22Rv1 (cell line): ENCODE results near the gene GALM.
"Not testable (repeated sequence)": the region's sequence is repeated elsewhere in the genome, so short reads cannot be mapped to it uniquely, and the experiment has no call there.

Source experiments
- H3K27ac ChIP-seq: fragments of 450-650 bp; 2 replicates; pipeline ENCODE4 v1.5.1; 2017
- CTCF ChIP-seq: fragments of 450-650 bp; IDR thresholded peaks from 2 replicates; pipeline ENCODE4 v1.5.1; 2017; ENCODE audit warnings: mild to moderate bottlenecking
- ZFX ChIP-seq: fragments of 450-650 bp; IDR thresholded peaks from 2 replicates; pipeline ENCODE4 v1.6.1; 2017; ENCODE audit warnings: antibody characterized with exemption, borderline replicate concordance

Gene GALM

GRCh38 chr2:38750891-38751595, 85.1 kb downstream of the GALM start, which contains the start of gene SRSF7:
TSS of gene SRSF7 (minus strand) at chr2:38751361. CDS start at chr2:38751256, 105 bp downstream.
- no peak for TF ChIP-seq CTCF
- H3K27ac ChIP-seq = peak within 1 kb of the TSS; percentile 93

GRCh38 chr2:38751596-38752410, 85.9 kb downstream of the GALM start:
- H3K27ac ChIP-seq = peak overlapping the region; percentile 93

GRCh38 chr2:38754049-38754448, 88.1 kb downstream of the GALM start:
- TF ChIP-seq CTCF (no peak), ZFX (no peak)
- H3K27ac ChIP-seq = no peak overlapping the region

More at GRCh38 chr2:38751596-38752410, 85.9 kb downstream of the GALM start:
- TF ChIP-seq CTCF (no peak), ZFX (no peak)

GRCh38 chr2:38754506-38754905, 88.6 kb downstream of the GALM start:
- TF ChIP-seq CTCF (no peak), ZFX (no peak)

GRCh38 chr2:38755891-38756290, 90.0 kb downstream of the GALM start:
- H3K27ac ChIP-seq = not testable (repeated sequence)

More at GRCh38 chr2:38754506-38754905, 88.6 kb downstream of the GALM start:
- H3K27ac ChIP-seq = no peak overlapping the region

GRCh38 chr2:38763228-38763627, 97.3 kb downstream of the GALM start:
- TF ChIP-seq CTCF = no peak
- TF ChIP-seq ZFX = no peak

GRCh38 chr2:38763728-38764127, 97.8 kb downstream of the GALM start:
- no peak for TF ChIP-seq CTCF
- no peak overlapping the region for H3K27ac ChIP-seq

More at GRCh38 chr2:38763228-38763627, 97.3 kb downstream of the GALM start:
- H3K27ac ChIP-seq = no peak overlapping the region
